Renal cortical epithelial cell (primary cell): ENCODE data around the gene TMEM200B. TPM values are rescaled to one million over a fixed set of nuclear protein-coding genes. Genes with fewer than 3 reads are reported as not detected.
"Not testable (repeated sequence)": the region's sequence is repeated elsewhere in the genome, so short reads cannot be mapped to it uniquely, and the experiment has no call there.

ENCODE experiments used
- DNase-seq: peaks from one replicate; pipeline ENCODE4 v3.0.0-alpha.2; 2011; ENCODE audit warnings: low read depth
- total RNA-seq: library from RNA; depleted of rRNA; stranded (reverse); fragments of >200 nt; gene quantifications from 2 replicates; pipeline ENCODE4 v1.2.3, GENCODE V29; 2014

Gene TMEM200B
- total RNA-seq, 1 donor from 2014 or later: 2.9 TPM

- DNase-seq: no peak
Observed at GRCh38 chr1:29134695-29135028, 11.0 kb upstream of the TMEM200B start.

- DNase-seq: no peak
Observed at GRCh38 chr1:29133861-29134694, 10.4 kb upstream of the TMEM200B start.

GRCh38 chr1:29131056-29131455 is 7.4 kb upstream of the TMEM200B start:
- not testable (repeated sequence) for DNase-seq

- DNase-seq: no peak
Observed at GRCh38 chr1:29129916-29130315, 6.2 kb upstream of the TMEM200B start.

- DNase-seq: no peak
Observed at GRCh38 chr1:29128739-29129138, 5.0 kb upstream of the TMEM200B start.

- DNase-seq: no peak
Observed at GRCh38 chr1:29126198-29126597, 2.5 kb upstream of the TMEM200B start.

- DNase-seq: no peak
Observed at GRCh38 chr1:29125788-29126187, 2.1 kb upstream of the TMEM200B start.

- DNase-seq: no peak
Observed at GRCh38 chr1:29125237-29125641, 1.5 kb upstream of the TMEM200B start.

- DNase-seq: no peak
Observed at GRCh38 chr1:29124366-29125236, 898 bp upstream of the TMEM200B start.

- DNase-seq: no peak
Observed at GRCh38 chr1:29123053-29123886, 433 bp downstream of the TMEM200B start.

- no peak for DNase-seq
Observed at GRCh38 chr1:29122682-29123052, 1.0 kb downstream of the TMEM200B start.

GRCh38 chr1:29121936-29122681 is 1.6 kb downstream of the TMEM200B start:
- no peak for DNase-seq

GRCh38 chr1:29121516-29121935 is 2.2 kb downstream of the TMEM200B start:
- no peak for DNase-seq

- DNase-seq: no peak
Observed at GRCh38 chr1:29120947-29121485, 2.7 kb downstream of the TMEM200B start.

- DNase-seq: no peak
Observed at GRCh38 chr1:29120367-29120766, 3.3 kb downstream of the TMEM200B start.

- no peak for DNase-seq
Observed at GRCh38 chr1:29119121-29119929, 4.4 kb downstream of the TMEM200B start.

GRCh38 chr1:29117381-29117780 is 6.3 kb downstream of the TMEM200B start:
- DNase-seq: no peak

GRCh38 chr1:29114654-29115053 is 9.0 kb downstream of the TMEM200B start:
- DNase-seq: no peak

- DNase-seq: no peak
Observed at GRCh38 chr1:29113413-29114117, 10.1 kb downstream of the TMEM200B start.
